Omental fat pad (tissue), 4 donors: ENCODE measurements around the gene FAF2. TPM values are rescaled to one million over a fixed set of nuclear protein-coding genes. Genes with fewer than 3 reads are reported as not detected.
"Not testable (repeated sequence)": the region's sequence is repeated elsewhere in the genome, so short reads cannot be mapped to it uniquely, and the experiment has no call there.

Experiments used
- ATAC-seq: fragments of 150-250 bp; one replicate; pipeline ENCODE4 v1.9.1; 2016; ENCODE audit warnings: mild to moderate bottlenecking, moderate library complexity; ENCODE audit not compliant: low FRiP score
- DNase-seq: peaks from one replicate; pipeline ENCODE4 v3.0.0-alpha.2; 2019; ENCODE audit warnings: low spot score
- total RNA-seq, 4 donors: library from RNA; depleted of rRNA; stranded (reverse); fragments of >200 nt; gene quantifications; one replicate each; pipeline ENCODE4 v1.1.0, GENCODE V29; 2016
- TF ChIP-seq, protein P1 (sequence below), 3 donors: fragments of 450-650 bp; IDR thresholded peaks; one replicate each; pipeline ENCODE4 v1.5.1; 2016 to 2017; ENCODE audit warnings: antibody characterized with exemption in 3 of 3, mild to moderate bottlenecking in 3 of 3, moderate library complexity in 2 of 3

FAF2 gene
- total RNA-seq, 4 donors from 2014 or later: 27.6 to 31.1 (median 27.8) TPM

DNA sequence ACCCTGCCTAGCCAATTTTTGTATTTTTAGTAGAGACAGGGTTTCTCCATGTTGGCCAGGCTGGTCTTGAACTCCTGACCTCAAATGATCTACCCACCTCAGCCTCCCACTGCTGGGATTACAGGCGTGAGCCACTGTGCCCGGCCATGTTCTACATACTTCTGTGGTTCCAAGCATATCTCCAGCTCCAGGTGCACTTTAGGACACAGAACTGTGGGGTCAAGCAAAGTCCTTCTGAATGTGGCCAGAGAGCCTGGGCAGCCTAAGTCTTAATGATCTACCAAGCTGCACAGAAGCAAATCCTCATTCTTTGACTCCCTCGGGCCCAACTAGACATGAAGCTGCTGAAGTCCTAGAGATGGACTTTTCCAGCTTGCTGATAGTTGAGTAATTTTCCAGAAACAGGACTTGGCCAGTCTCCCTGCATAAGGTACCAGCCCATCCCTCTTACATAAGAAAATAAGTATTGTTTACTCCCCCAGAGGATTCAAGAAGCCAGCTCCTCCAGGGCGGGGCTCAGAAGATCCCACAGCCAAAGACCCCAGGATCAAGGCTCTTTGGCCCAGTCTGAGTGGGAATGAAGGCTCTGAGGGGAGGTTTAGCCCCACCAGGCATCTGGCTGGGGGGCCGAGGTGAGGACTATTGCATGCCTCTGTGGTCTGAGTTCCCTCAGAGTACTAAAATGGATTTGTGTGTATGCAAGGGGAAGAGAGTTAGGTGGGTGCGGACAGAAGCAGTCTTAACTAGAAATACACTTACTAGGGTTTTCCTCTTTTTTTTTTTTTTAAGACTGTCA, 40.5 kb upstream of the FAF2 start:
- ATAC-seq: peak; percentile 72
- TF ChIP-seq, protein P1, sequence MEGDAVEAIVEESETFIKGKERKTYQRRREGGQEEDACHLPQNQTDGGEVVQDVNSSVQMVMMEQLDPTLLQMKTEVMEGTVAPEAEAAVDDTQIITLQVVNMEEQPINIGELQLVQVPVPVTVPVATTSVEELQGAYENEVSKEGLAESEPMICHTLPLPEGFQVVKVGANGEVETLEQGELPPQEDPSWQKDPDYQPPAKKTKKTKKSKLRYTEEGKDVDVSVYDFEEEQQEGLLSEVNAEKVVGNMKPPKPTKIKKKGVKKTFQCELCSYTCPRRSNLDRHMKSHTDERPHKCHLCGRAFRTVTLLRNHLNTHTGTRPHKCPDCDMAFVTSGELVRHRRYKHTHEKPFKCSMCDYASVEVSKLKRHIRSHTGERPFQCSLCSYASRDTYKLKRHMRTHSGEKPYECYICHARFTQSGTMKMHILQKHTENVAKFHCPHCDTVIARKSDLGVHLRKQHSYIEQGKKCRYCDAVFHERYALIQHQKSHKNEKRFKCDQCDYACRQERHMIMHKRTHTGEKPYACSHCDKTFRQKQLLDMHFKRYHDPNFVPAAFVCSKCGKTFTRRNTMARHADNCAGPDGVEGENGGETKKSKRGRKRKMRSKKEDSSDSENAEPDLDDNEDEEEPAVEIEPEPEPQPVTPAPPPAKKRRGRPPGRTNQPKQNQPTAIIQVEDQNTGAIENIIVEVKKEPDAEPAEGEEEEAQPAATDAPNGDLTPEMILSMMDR (IDR thresholded peaks at IDR 0.05): no peak
- no peak for DNase-seq

DNA sequence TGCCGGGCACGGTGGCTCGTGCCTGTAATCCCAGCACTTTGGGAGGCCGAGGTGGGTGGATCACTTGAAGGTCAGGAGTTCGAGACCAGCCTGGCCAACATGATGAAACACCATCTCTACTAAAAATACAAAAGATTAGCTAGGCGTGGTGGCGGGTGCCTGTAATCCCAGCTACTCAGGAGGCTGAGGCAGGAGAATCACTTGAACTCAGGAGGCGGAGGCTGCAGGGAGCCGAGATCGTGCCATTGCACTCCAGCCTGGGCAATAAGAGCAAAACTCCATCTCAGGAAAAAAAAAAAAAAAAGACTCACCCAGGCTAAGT, 40.0 kb upstream of the FAF2 start:
- not testable (repeated sequence) for ATAC-seq, DNase-seq

DNA sequence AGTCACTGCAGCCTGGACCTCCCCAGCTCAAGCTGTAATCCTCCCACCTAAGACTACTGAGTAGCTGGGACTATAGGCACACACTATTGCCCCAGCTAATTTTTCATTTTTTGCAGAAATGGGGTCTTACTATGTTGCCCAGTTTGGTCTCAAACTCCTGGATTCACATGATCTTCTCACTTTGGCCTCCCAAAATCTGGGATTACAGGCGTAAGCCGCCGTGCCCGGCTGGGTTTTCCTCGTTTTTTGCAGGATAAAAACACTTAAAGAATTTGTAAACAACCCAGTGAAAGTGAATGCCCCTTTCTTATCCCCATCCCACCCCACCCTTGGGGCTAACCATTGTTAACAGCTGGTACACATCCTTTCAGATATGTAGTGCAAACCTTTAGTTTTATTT, 39.6 kb upstream of the FAF2 start:
- DNase-seq (no peak), ATAC-seq (no peak)
- TF ChIP-seq, protein P1 (IDR thresholded peaks at IDR 0.05): no peak

DNA sequence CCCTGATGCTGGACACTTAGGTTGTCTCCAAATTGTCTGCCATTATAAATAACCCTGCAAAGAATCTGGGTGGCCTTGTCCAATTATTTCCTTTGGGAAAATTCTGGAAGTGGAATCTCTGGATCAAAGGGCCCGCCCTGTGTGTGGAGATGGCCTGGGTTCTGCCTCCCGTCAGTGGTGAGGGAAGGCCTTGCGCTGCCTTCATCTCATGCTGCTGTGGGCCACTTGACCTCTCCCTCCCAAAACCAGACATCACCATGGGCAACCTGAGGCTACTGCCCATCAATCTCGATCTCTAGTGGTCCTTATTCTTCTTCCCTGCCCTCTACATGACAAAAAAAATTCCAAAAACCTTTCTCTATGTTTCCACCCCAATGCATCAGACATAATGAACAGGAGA, 38.4 kb upstream of the FAF2 start:
- ATAC-seq: no peak
- DNase-seq: no peak
- TF ChIP-seq, protein P1 (IDR thresholded peaks at IDR 0.05): no peak

DNA sequence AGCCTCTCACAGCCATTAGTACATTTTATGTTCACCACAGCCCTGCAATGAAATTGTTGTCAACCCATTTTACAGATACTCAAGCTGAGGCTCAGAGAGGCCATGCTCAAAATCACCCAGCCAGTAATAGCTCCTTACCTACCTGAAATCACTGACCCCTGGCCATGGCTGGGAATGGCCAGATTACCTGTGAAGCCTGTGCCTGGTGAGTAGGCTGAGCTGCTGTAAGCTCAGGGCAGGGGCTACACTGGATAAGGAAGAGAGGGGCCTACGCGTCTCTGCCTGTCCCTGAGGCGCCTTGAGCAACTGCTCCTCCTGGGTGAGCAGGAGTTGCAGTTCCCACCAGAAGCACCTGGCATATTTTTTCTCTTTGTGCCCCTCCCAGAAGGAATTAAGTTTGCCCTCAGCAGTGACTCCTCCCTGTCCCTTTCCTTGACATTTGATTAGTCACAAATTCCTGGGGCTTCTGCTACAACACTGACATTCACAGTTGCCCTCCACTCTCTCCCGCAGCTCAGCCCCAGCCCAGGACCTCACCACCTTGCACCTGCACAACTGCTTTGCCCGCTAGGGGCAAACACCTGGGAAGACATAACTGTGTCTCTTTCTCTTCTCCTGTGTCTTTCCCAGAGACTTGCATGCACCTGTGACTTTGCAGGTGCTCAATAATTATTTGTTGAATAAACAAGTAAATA, 37.6 kb upstream of the FAF2 start:
- DNase-seq (no peak), ATAC-seq (no peak)
- TF ChIP-seq, protein P1 (IDR thresholded peaks at IDR 0.05): no peak

DNA sequence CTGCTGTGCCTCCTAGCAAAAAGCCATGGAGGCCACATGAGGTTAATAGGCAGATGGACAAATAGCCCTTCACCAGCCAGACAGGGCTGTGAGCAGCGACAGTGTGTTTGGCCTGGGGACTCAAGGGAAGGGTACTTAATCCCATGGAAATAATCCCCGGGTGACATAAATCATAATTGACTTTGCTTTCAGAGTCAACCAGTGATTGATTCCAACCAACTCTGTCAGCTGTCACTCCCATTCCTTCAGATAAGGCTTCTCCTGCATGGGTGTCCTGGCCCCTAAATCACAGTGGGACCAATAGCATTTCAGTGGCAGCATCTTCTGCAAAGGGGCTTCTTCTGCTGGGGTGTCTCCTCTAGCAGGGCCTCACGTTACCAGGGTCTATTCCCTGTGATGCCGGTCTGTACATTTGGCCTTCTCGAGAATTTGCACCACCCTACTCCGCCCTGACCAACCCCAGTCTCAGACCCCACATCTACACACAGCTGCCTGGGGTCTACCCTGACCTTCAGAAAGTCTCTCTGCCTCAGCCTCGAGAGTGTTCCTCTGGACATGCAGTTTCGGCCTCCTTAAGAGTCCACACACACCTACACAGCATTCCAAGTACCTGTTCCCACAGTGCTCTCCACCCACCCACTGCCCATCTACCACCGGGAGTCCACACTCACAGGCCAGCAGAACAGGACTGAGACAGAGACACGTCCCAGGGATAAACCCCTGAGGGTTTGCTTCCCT, 35.5 kb upstream of the FAF2 start:
- DNase-seq (no peak), ATAC-seq (no peak)
- TF ChIP-seq, protein P1 (IDR thresholded peaks at IDR 0.05): no peak

DNA sequence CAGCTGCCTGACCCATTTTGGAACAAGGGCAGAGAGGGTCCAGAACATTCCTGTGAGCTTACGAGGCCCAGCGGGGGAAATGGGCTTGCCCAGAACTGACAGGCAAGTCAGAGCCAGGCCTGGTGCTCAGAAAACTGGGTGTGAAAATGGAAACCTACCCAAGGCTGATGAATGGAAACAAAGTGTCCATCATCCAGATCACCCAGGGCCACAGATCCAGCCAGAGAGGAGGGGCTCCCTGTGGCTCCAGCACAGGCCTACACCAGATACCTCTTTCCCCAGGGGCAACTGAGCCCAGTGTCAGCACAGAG, 35.0 kb upstream of the FAF2 start:
- DNase-seq (no peak), ATAC-seq (peak; percentile 35)
- TF ChIP-seq, protein P1 (IDR thresholded peaks at IDR 0.05): no peak
